DOHH2 (cell line): ENCODE data around the gene PEF1.

Experiments
- H3F3A ChIP-seq: fragments of 200-600 bp; sonication (generic), shearing (Covaris generic); 2 replicates; pipeline ENCODE4 v1.6.0; 2016; ENCODE audit warnings: antibody characterized with exemption, mild to moderate bottlenecking; ENCODE audit not compliant: control insufficient read depth, insufficient read depth
- H3K27ac ChIP-seq: fragments of 200-600 bp; sonication (generic); 2 replicates; pipeline ENCODE4 v1.5.1; 2014; ENCODE audit warnings: low read depth, mild to moderate bottlenecking, low read length, moderate library complexity
- H3K27me3 ChIP-seq: fragments of 200-600 bp; sonication (generic); 2 replicates; pipeline ENCODE4 v1.6.1; 2014; ENCODE audit warnings: mild to moderate bottlenecking, low read length, mixed read lengths; ENCODE audit not compliant: control insufficient read depth
- H3K36me3 ChIP-seq: fragments of 200-600 bp; sonication (generic); 2 replicates; pipeline ENCODE4 v1.6.1; 2014; ENCODE audit warnings: mild to moderate bottlenecking, low read length, moderate library complexity, mixed read lengths; ENCODE audit not compliant: control insufficient read depth
- H3K4me1 ChIP-seq: fragments of 200-600 bp; sonication (generic); 2 replicates; pipeline ENCODE4 v1.6.1; 2014; ENCODE audit warnings: mild to moderate bottlenecking, low read length, mixed read lengths; ENCODE audit not compliant: control insufficient read depth
- H3K4me2 ChIP-seq: fragments of 200-600 bp; sonication (generic); 2 replicates; pipeline ENCODE4 v1.6.0; 2014; ENCODE audit warnings: mild to moderate bottlenecking, low read length, moderate library complexity
- H3K4me3 ChIP-seq: fragments of 200-600 bp; sonication (generic); 2 replicates; pipeline ENCODE4 v1.5.1; 2014; ENCODE audit warnings: mild to moderate bottlenecking, low read length, mixed read lengths
- H3K79me2 ChIP-seq: fragments of 200-600 bp; sonication (generic); 2 replicates; pipeline ENCODE4 v1.6.1; 2014; ENCODE audit warnings: mild to moderate bottlenecking, low read length, mixed read lengths; ENCODE audit not compliant: control insufficient read depth
- H3K9me2 ChIP-seq: fragments of 200-600 bp; sonication (generic); replicated peaks from 2 replicates; pipeline ENCODE4 v1.6.1; 2014; ENCODE audit warnings: mild to moderate bottlenecking, low read length, mixed read lengths; ENCODE audit not compliant: control insufficient read depth
- H3K9me3 ChIP-seq: fragments of 200-600 bp; sonication (generic); 2 replicates; pipeline ENCODE4 v1.6.1; 2014; ENCODE audit warnings: antibody characterized with exemption, low read length, mixed read lengths; ENCODE audit not compliant: control insufficient read depth, insufficient read depth
- H4K20me1 ChIP-seq: fragments of 200-600 bp; sonication (generic); 2 replicates; pipeline ENCODE4 v1.6.0; 2014; ENCODE audit warnings: low read depth, mild to moderate bottlenecking, antibody characterized with exemption, low read length, moderate library complexity; ENCODE audit not compliant: control insufficient read depth, insufficient read depth
- CTCF ChIP-seq: fragments of 200-600 bp; sonication (generic); IDR thresholded peaks from one replicate; pipeline ENCODE4 v1.5.1; 2014; ENCODE audit warnings: antibody characterized with exemption, mild to moderate bottlenecking, low read depth, low read length; ENCODE audit not compliant: poor library complexity, severe bottlenecking
- EZH2phosphoT487 ChIP-seq: fragments of 200-600 bp; sonication (generic); IDR thresholded peaks from 2 replicates; pipeline ENCODE4 v1.6.1; 2017; ENCODE audit warnings: borderline replicate concordance, mild to moderate bottlenecking, antibody characterized with exemption, low read length, moderate library complexity, mixed read lengths

PEF1 gene

GRCh38 chr1:31647106-31647505 is 2.4 kb upstream of the PEF1 start:
- Histone ChIP-seq H3K36me3 (peaks cover 8% of the 10 kb centered on the region; the same call in 1 of the 2 replicates), H3K4me3 (no peak overlapping the region), H3K27ac (no peak overlapping the region), H3K79me2 (peaks cover 25% of the 10 kb centered on the region), H3K9me2 (no peaks in the 10 kb centered on the region), H3K4me1 (peaks cover 21% of the 10 kb centered on the region), H3K27me3 (peaks cover 11% of the 10 kb centered on the region; the same call in 1 of the 2 replicates), H3F3A (no peaks in the 10 kb centered on the region), H3K9me3 (no peaks in the 10 kb centered on the region), H3K4me2 (no peak overlapping the region), H4K20me1 (no peaks in the 10 kb centered on the region)
- TF ChIP-seq EZH2phosphoT487 (no peak), CTCF (no peak)

GRCh38 chr1:31646259-31646960 is 1.7 kb upstream of the PEF1 start:
- H3K9me3 ChIP-seq = no peaks in the 10 kb centered on the region
- H3K36me3 ChIP-seq = peaks cover 8% of the 10 kb centered on the region; the same call in 1 of the 2 replicates
- peaks cover 29% of the 10 kb centered on the region for H3K79me2 ChIP-seq
- no peak overlapping the region for H3K27ac ChIP-seq
- H4K20me1 ChIP-seq = no peaks in the 10 kb centered on the region
- H3K4me2 ChIP-seq = no peak overlapping the region
- TF ChIP-seq CTCF (no peak), EZH2phosphoT487 (no peak)
- H3K4me1 ChIP-seq = peaks cover 21% of the 10 kb centered on the region
- no peak overlapping the region for H3K4me3 ChIP-seq
- H3K9me2 ChIP-seq = no peaks in the 10 kb centered on the region
- H3F3A ChIP-seq = no peaks in the 10 kb centered on the region
- peaks cover 7% of the 10 kb centered on the region; the same call in 1 of the 2 replicates for H3K27me3 ChIP-seq

GRCh38 chr1:31645274-31645568 is 545 bp upstream of the PEF1 start:
- Histone ChIP-seq H3F3A (no peaks in the 10 kb centered on the region), H3K9me2 (no peaks in the 10 kb centered on the region), H3K4me3 (peak overlapping the region; percentile 94), H3K4me2 (peak overlapping the region; percentile 97), H4K20me1 (no peaks in the 10 kb centered on the region), H3K9me3 (no peaks in the 10 kb centered on the region), H3K27ac (peak overlapping the region; percentile 58), H3K36me3 (peaks cover 8% of the 10 kb centered on the region; the same call in 1 of the 2 replicates), H3K4me1 (peaks cover 22% of the 10 kb centered on the region), H3K79me2 (peaks cover 41% of the 10 kb centered on the region), H3K27me3 (peaks cover 4% of the 10 kb centered on the region; the same call in 1 of the 2 replicates)
- no peak for TF ChIP-seq EZH2phosphoT487
- TF ChIP-seq CTCF = no peak
